ENCODE measurements around the gene ANKRD49. TPM values are rescaled to one million over a fixed set of nuclear protein-coding genes. Genes with fewer than 3 reads are reported as not detected.

The ANKRD49 gene
- total RNA-seq, 1 donor from 2014 or later = 11.9 TPM

DNA sequence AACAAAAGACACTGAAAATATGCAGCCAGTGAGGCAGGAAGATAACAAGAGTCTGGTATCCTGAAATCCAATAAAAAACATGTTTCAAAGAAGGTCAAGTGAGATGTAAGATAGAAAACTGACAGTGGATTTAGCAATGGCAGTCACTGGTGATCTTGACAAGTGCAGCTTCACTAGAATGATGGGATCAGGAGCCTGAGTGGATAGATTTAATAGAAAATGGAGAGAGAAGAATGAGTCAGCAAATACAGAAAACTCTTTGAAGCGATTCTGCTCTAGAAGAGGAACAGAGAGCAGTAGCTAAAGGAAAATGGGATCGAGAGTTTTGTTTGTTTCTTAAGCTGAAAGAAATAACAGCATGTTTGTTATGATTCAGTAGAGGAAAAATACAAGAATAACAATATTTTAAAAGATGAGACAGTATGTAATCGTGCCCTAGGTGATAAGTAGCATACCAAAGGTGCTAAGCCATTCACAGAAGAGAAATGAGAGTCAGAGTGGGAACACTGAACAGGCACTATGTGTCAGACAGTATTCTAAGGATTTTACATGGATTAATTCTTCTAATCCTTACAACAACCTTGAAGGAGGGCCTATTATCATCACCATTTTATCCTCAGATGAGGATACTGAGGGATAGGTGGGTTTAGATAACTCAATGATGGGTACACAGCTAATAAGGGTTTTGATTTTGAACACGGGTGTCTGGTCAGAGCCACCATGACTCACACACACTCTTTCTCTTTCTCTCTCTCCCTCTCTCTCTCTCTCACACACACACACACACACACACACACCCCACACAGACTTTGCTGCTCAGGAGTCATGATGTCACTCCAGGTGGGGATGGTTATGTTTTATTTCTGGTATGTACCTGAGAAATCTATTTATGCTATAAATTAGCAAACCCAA is 36.4 kb upstream of the ANKRD49 start:
- no peaks in the 10 kb centered on the region for H3K4me1 Mint-ChIP-seq (ENCODE audit: low read depth, unreplicated experiment)
- no peak overlapping the region for H3K27ac Mint-ChIP-seq (ENCODE audit: unreplicated experiment)
- TF ChIP-seq CTCF (IDR thresholded peaks at IDR 0.05; ENCODE audit: partially characterized antibody, unreplicated experiment) = no peak
- H3K27me3 Mint-ChIP-seq (ENCODE audit: unreplicated experiment) = peaks cover 5% of the 10 kb centered on the region
- H3K9me3 Mint-ChIP-seq (ENCODE audit: unreplicated experiment) = peaks cover 1% of the 10 kb centered on the region
- no peak overlapping the region for H3K4me3 Mint-ChIP-seq (ENCODE audit: unreplicated experiment)
- H3K36me3 Mint-ChIP-seq (ENCODE audit: unreplicated experiment) = no peaks in the 10 kb centered on the region
- DNase-seq = no peak

DNA sequence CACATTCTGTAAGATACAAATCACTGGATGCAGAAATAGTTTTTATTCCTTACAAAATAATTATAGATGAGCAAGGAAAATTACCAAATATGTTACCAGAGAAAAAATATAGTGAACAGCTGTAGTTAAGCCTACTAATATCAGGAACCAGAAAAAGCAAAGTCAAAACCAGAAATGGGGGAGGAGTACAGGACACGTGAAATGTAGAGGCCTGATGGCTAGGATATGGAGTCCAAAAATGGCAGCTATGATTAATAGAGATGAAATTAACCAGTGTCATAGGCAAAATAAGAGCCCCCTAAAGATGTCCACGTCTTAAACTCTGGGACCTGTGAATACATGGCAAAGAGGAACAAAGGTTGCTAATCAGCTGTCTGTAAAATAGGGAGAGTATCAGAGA is 34.2 kb upstream of the ANKRD49 start:
- no peak for TF ChIP-seq CTCF (IDR thresholded peaks at IDR 0.05; ENCODE audit: partially characterized antibody, unreplicated experiment)
- no peak for DNase-seq
- Mint-ChIP-seq H3K27ac (ENCODE audit: unreplicated experiment) (no peak overlapping the region), H3K9me3 (ENCODE audit: unreplicated experiment) (peaks cover 1% of the 10 kb centered on the region), H3K36me3 (ENCODE audit: unreplicated experiment) (no peaks in the 10 kb centered on the region), H3K4me1 (ENCODE audit: low read depth, unreplicated experiment) (no peaks in the 10 kb centered on the region), H3K27me3 (ENCODE audit: unreplicated experiment) (peaks cover 5% of the 10 kb centered on the region), H3K4me3 (ENCODE audit: unreplicated experiment) (no peak overlapping the region)

DNA sequence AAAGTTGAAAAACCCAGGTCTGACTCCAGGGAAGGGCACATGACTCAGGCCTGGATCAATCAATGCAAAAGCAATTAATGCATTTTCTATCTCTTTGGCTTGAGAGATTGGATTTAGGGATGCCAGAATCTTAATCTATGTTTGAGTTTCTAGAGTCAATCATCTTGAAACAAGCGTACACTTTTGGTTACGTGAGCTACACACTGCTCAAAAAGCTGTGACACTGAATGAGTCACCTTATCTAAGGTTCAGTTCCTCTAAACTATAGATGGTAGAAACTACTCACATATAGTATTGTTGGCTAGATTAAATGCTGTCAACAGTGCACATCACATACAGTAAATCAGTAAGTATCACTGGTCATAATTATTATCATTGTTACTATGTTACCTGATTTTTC is 24.4 kb upstream of the ANKRD49 start:
- Mint-ChIP-seq H3K9me3 (ENCODE audit: unreplicated experiment) (no peaks in the 10 kb centered on the region), H3K4me1 (ENCODE audit: low read depth, unreplicated experiment) (peaks cover 4% of the 10 kb centered on the region), H3K27me3 (ENCODE audit: unreplicated experiment) (no peaks in the 10 kb centered on the region), H3K4me3 (ENCODE audit: unreplicated experiment) (no peak overlapping the region), H3K36me3 (ENCODE audit: unreplicated experiment) (no peaks in the 10 kb centered on the region), H3K27ac (ENCODE audit: unreplicated experiment) (no peak overlapping the region)
- no peak for TF ChIP-seq CTCF (IDR thresholded peaks at IDR 0.05; ENCODE audit: partially characterized antibody, unreplicated experiment)
- no peak for DNase-seq

- Mint-ChIP-seq H3K27ac (ENCODE audit: unreplicated experiment) (peak overlapping the region; percentile 10), H3K4me1 (ENCODE audit: low read depth, unreplicated experiment) (peaks cover 4% of the 10 kb centered on the region), H3K9me3 (ENCODE audit: unreplicated experiment) (no peaks in the 10 kb centered on the region), H3K4me3 (ENCODE audit: unreplicated experiment) (no peak overlapping the region), H3K36me3 (ENCODE audit: unreplicated experiment) (no peaks in the 10 kb centered on the region), H3K27me3 (ENCODE audit: unreplicated experiment) (no peaks in the 10 kb centered on the region)
- no peak for TF ChIP-seq CTCF (IDR thresholded peaks at IDR 0.05; ENCODE audit: partially characterized antibody, unreplicated experiment)
- no peak for DNase-seq
Observed at GRCh38 chr11:94472916-94473799, 20.6 kb upstream of the ANKRD49 start.
